GM18907 (cell line): Measurements from ENCODE around the gene HBA2.
A peak's percentile ranks its signal among the peaks of the same experiment; 100 is the strongest.
"Not testable (repeated sequence)": the region's sequence is repeated elsewhere in the genome, so short reads cannot be mapped to it uniquely, and the experiment has no call there.

Experiments used
- ATAC-seq: cut with Tn5 transposase; IDR thresholded peaks from one replicate; pipeline ENCODE4 v1.9.1; 2021; ENCODE audit warnings: mild to moderate bottlenecking, moderate library complexity; ENCODE audit not compliant: unreplicated experiment

HBA2 gene

DNA sequence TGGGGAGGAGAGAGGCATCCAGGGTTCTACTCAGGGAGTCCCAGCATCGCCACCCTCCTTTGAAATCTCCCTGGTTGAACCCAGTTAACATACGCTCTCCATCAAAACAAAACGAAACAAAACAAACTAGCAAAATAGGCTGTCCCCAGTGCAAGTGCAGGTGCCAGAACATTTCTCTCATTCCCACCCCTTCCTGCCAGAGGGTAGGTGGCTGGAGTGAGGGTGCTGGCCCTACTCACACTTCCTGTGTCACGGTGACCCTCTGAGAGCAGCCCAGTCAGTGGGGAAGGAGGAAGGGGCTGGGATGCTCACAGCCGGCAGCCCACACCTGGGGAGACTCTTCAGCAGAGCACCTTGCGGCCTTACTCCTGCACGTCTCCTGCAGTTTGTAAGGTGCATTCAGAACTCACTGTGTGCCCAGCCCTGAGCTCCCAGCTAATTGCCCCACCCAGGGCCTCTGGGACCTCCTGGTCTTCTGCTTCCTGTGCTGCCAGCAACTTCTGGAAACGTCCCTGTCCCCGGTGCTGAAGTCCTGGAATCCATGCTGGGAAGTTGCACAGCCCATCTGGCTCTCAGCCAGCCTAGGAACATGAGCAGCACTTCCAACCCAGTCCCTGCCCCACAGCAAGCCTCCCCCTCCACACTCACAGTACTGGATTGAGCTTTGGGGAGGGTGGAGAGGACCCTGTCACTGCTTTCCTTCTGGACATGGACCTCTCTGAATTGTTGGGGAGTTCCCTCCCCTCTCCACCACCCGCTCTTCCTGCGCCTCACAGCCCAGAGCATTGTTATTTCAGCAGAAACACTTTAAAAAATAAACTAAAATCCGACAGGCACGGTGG, 1.5 kb downstream of the HBA2 start:
- ATAC-seq, result not testable (repeated sequence)

DNA sequence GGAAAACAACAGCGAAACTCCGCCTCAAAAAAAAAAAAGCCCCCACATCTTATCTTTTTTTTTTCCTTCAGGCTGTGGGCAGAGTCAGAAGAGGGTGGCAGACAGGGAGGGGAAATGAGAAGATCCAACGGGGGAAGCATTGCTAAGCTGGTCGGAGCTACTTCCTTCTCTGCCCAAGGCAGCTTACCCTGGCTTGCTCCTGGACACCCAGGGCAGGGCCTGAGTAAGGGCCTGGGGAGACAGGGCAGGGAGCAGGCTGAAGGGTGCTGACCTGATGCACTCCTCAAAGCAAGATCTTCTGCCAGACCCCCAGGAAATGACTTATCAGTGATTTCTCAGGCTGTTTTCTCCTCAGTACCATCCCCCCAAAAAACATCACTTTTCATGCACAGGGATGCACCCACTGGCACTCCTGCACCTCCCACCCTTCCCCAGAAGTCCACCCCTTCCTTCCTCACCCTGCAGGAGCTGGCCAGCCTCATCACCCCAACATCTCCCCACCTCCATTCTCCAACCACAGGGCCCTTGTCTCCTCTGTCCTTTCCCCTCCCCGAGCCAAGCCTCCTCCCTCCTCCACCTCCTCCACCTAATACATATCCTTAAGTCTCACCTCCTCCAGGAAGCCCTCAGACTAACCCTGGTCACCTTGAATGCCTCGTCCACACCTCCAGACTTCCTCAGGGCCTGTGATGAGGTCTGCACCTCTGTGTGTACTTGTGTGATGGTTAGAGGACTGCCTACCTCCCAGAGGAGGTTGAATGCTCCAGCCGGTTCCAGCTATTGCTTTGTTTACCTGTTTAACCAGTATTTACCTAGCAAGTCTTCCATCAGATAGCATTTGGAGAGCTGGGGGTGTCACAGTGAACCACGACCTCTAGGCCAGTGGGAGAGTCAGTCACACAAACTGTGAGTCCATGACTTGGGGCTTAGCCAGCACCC, 2.6 kb downstream of the HBA2 start:
- no peak for ATAC-seq

DNA sequence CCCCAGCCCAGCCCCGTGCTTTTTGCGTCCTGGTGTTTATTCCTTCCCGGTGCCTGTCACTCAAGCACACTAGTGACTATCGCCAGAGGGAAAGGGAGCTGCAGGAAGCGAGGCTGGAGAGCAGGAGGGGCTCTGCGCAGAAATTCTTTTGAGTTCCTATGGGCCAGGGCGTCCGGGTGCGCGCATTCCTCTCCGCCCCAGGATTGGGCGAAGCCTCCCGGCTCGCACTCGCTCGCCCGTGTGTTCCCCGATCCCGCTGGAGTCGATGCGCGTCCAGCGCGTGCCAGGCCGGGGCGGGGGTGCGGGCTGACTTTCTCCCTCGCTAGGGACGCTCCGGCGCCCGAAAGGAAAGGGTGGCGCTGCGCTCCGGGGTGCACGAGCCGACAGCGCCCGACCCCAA, 3.3 kb downstream of the HBA2 start:
- ATAC-seq, result not testable (repeated sequence)

DNA sequence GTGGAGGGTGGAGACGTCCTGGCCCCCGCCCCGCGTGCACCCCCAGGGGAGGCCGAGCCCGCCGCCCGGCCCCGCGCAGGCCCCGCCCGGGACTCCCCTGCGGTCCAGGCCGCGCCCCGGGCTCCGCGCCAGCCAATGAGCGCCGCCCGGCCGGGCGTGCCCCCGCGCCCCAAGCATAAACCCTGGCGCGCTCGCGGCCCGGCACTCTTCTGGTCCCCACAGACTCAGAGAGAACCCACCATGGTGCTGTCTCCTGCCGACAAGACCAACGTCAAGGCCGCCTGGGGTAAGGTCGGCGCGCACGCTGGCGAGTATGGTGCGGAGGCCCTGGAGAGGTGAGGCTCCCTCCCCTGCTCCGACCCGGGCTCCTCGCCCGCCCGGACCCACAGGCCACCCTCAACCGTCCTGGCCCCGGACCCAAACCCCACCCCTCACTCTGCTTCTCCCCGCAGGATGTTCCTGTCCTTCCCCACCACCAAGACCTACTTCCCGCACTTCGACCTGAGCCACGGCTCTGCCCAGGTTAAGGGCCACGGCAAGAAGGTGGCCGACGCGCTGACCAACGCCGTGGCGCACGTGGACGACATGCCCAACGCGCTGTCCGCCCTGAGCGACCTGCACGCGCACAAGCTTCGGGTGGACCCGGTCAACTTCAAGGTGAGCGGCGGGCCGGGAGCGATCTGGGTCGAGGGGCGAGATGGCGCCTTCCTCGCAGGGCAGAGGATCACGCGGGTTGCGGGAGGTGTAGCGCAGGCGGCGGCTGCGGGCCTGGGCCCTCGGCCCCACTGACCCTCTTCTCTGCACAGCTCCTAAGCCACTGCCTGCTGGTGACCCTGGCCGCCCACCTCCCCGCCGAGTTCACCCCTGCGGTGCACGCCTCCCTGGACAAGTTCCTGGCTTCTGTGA, 4.1 kb downstream of the HBA2 start, which contains the start of gene HBA1:
Gene HBA1 (plus strand): TSS at position 204 of the 906 bp plus-strand sequence. CDS start 37 bp downstream, at position 241.
- not testable (repeated sequence) for ATAC-seq

DNA sequence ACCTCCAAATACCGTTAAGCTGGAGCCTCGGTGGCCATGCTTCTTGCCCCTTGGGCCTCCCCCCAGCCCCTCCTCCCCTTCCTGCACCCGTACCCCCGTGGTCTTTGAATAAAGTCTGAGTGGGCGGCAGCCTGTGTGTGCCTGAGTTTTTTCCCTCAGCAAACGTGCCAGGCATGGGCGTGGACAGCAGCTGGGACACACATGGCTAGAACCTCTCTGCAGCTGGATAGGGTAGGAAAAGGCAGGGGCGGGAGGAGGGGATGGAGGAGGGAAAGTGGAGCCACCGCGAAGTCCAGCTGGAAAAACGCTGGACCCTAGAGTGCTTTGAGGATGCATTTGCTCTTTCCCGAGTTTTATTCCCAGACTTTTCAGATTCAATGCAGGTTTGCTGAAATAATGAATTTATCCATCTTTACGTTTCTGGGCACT, 4.7 kb downstream of the HBA2 start:
- no peak for ATAC-seq

DNA sequence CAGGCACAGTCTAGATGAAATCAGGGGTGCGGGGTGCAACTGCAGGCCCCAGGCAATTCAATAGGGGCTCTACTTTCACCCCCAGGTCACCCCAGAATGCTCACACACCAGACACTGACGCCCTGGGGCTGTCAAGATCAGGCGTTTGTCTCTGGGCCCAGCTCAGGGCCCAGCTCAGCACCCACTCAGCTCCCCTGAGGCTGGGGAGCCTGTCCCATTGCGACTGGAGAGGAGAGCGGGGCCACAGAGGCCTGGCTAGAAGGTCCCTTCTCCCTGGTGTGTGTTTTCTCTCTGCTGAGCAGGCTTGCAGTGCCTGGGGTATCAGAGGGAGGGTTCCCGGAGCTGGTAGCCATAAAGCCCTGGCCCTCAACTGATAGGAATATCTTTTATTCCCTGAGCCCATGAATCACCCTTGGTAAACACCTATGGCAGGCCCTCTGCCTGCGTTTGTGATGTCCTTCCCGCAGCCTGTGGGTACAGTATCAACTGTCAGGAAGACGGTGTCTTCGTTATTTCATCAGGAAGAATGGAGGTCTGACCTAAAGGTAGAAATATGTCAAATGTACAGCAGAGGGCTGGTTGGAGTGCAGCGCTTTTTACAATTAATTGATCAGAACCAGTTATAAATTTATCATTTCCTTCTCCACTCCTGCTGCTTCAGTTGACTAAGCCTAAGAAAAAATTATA, 5.4 kb downstream of the HBA2 start:
- ATAC-seq, result no peak

DNA sequence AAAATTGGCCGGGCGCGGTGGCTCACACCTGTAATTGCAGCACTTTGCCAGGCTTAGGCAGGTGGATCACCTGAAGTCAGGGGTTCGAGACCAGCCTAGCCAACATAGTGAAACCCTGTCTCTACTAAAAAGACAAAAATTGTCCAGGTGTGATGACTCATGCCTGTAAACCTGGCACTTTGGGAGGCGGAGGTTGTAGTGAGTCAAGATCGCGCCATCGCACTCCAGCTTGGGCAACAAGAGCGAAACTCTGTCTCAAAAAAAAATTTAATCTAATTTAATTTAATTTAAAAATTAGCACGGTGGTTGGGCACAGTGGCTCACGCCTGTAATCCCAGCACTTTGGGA, 6.0 kb downstream of the HBA2 start:
- ATAC-seq, result no peak

DNA sequence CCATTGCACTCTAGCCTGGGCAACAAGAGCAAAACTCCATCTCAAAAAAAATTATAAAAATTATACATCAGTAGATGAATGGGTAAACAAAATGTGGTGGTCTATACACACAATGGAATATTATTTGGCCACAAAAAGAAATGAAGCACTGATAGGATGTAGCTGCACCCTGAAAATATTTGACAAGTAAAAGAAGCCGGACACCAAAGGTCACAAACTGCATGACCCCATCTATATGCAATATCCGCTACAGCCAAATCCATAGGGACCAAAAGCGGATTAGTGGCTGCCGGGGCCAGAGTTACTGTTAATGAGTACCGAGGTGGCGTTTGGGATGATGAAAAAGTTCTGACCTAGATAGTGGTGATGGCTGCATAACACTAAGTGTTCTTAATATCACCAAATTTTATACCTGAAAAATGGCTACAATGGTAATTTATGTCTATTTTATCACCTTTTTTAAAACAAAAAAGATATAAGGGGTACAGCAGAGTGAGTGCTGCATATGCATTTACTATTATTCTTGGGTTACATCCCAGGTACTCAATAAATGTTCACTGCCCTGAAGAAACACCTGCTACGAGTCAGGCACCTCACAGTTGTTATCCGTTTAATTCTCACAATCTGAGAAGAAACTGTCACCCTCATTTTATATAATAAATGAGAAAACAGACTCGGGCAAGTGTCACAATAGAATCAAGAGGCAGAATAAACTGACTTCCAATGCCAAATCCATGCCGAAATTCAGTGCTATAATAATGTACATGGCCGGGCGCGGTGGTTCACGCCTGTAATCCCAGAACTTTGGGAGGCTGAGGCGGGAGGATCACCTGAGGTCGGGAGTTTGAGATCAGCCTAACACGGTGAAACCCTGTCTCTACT, 6.8 kb downstream of the HBA2 start:
- no peak for ATAC-seq

DNA sequence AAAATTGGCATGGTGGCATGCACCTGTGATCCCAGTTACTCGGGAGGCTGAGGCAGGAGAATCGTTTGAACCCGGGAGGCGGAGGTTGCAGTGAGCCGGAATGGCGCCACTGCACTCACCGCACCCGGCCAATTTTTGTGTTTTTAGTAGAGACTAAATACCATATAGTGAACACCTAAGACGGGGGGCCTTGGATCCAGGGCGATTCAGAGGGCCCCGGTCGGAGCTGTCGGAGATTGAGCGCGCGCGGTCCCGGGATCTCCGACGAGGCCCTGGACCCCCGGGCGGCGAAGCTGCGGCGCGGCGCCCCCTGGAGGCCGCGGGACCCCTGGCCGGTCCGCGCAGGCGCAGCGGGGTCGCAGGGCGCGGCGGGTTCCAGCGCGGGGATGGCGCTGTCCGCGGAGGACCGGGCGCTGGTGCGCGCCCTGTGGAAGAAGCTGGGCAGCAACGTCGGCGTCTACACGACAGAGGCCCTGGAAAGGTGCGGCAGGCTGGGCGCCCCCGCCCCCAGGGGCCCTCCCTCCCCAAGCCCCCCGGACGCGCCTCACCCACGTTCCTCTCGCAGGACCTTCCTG, 7.5 kb downstream of the HBA2 start, which contains the start of gene HBQ1:
Gene HBQ1 (plus strand): TSS at position 359 of the 575 bp plus-strand sequence. CDS start 28 bp downstream, at position 387.
- no peak for ATAC-seq

DNA sequence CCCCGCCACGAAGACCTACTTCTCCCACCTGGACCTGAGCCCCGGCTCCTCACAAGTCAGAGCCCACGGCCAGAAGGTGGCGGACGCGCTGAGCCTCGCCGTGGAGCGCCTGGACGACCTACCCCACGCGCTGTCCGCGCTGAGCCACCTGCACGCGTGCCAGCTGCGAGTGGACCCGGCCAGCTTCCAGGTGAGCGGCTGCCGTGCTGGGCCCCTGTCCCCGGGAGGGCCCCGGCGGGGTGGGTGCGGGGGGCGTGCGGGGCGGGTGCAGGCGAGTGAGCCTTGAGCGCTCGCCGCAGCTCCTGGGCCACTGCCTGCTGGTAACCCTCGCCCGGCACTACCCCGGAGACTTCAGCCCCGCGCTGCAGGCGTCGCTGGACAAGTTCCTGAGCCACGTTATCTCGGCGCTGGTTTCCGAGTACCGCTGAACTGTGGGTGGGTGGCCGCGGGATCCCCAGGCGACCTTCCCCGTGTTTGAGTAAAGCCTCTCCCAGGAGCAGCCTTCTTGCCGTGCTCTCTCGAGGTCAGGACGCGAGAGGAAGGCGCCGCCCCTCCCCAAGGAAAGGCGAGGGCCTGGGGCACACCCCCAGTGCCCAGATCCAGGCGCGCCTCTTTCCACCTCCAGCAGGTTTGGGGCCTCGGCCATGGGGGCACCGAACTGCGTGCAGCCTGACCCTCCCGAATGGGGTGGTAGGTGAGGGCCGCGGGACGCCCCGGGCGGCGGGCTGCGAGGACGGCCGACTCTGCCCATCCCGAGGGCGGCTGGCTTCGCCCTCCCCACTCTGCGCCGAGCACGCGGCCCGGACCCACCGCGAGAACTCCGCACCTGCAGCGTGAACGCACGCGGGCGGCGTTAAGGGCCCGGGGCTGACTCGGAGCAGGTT, 8.2 kb downstream of the HBA2 start:
- peak; percentile 56 for ATAC-seq

DNA sequence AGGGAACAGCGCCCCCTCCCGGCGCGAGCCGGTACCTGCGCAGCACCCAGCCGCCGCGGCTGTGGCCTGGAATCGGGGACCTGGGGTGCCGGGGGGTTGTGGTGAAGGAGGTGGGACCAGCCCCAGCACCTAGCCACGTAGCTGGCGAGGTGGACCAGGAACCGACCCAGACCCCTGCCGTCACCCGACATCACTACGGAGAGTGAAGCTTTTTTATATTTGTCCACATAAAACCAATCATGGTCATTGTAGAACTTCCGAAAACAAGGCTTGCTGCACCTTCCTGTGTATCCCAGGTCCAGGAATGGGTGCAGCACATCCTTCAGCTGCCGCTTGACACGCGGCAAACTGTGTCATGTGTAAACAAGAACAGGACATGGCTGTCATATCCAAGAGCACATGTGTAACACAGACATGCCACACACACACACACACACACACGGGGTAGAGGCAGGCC, 8.9 kb downstream of the HBA2 start:
- ATAC-seq, result no peak

DNA sequence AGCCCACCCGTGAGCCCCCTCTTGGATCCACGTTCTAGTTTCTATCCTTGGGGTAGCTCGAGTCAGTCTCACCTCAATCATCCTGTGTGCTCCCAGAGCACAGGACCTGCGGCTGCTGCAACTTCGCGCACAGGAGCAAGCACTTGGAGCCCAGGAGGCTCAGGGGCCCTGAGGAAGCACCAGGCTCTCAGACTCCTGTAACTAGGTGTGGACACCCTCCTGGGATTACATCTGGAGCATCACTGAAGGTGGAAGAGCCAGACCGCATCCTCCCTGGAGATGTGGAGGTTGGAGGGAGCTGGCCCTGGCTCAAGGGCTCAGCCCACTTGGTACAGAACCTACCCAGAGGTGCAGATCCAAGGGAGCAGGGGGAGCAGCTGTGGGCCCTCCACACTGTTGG, 10.3 kb downstream of the HBA2 start:
- ATAC-seq, result no peak

DNA sequence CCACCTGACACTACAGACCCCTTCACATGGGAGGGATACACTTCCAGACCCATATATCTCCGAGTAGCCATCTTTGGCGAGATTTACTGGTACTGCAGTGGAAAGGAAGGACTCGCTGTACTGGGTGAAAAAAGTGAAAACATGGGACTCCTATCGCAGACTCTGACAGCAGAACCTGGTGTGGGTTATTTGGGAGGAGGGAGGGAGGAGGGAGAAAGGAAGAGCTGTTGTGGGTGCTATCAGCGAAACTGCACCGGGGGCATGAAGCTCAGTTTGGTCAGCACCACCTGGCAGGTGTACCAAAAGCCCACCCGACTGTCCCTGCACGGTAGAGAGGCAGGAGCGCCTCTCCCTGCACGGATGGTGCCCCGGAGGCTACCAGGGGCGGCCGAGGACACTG, 12.5 kb downstream of the HBA2 start:
- no peak for ATAC-seq

DNA sequence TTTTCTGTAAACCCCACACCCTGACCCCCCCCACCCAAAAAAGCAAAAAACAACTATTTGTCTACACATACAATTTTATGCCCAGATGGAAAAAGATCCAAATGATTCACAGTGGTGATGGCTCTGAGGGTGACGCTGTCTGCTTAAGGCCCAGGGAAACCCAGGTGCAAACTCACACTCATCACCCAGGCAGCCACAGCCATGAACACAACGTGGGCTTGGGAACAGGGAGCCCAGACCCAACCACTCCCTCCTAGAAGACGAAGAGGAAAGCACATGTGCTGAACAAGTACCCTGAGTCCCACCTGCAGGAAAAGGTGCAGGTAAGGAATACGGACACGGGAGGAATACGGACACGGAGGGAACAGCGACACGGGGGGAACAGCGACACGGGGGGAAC, 13.0 kb downstream of the HBA2 start:
- ATAC-seq, result no peak

DNA sequence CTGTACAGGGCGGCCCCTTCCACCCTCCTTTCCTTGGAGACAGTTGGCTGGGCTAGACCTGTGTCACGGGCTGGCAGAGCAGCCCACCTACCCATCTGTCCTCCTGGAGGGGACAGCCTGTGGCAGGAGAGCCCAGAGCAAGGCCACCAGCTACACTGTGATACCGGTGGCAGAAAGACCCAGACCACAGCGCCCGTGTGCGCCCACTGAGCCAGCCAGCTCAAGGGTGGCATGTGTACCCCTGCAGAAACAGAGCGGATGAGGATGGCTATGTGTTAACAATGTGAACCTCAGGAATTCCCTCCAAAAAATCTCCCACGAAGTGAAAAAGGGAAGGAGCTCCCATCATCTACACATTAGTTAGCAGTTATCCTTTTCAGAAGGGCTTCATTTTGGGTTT, 14.7 kb downstream of the HBA2 start:
- ATAC-seq, result no peak

DNA sequence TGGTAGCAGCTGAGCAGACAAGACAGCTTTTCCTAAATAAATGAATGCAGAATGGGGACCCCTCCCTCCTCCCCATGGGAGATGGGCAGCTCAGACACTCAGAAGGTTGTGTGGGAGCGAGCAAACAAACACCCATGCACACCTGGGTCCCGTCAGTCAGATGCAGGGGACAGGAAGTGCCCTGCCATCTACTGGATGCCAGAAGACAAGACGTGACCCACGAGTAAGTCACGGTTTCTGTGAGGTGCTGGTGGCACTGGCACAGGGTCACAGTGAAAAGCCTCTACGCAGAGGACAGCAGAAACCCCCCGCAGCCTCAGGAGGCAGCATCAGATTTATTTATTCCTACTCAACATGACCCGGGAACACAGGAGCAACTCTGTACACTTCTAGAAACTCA, 16.0 kb downstream of the HBA2 start:
- ATAC-seq, result no peak

DNA sequence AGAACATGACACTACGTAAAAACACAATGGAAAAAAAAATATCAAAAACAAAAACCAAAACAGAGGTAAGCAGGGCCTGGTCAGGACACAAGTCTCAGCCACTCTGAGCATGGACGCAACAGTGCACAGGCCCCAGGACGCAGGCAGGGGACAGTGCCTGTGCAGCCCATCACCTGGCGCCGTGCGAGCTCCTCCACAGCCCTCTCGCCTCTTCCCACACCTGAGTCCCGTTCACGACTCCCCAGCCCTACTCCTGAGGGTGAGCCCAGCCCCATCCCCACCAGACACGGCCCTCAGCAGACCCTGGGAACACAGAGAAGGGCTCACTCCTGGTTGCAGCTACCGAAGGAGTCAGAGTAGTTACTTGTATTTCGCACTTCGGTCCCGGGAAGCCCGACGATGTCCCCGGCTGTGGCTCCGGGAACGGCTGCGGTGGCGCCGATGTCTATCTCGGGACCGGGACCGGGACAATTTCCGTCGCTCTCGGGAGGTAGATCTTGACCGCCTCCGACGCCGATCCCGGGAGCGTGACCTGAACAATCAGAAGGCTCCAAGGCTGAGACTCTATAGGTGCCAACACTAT, 17.0 kb downstream of the HBA2 start:
- no peak for ATAC-seq
